Ramos (cell line): ENCODE measurements around the gene CADM1.

ENCODE experiments used
- in situ Hi-C: fragments of 300-500 bp; cut with MboI; formaldehyde crosslinking; loops from one replicate; pipeline ENCODE4 v1.14.3; 2022; ENCODE audit warnings: low sequenced_read_pairs; ENCODE audit not compliant: unreplicated experiment

CADM1 gene

GRCh38 chr11:115518983-115519628, 14.9 kb upstream of the CADM1 start:
- in situ Hi-C loops: no loop called here

- in situ Hi-C loops: no loop called here
Observed at GRCh38 chr11:115515647-115516395, 11.6 kb upstream of the CADM1 start.

DNA sequence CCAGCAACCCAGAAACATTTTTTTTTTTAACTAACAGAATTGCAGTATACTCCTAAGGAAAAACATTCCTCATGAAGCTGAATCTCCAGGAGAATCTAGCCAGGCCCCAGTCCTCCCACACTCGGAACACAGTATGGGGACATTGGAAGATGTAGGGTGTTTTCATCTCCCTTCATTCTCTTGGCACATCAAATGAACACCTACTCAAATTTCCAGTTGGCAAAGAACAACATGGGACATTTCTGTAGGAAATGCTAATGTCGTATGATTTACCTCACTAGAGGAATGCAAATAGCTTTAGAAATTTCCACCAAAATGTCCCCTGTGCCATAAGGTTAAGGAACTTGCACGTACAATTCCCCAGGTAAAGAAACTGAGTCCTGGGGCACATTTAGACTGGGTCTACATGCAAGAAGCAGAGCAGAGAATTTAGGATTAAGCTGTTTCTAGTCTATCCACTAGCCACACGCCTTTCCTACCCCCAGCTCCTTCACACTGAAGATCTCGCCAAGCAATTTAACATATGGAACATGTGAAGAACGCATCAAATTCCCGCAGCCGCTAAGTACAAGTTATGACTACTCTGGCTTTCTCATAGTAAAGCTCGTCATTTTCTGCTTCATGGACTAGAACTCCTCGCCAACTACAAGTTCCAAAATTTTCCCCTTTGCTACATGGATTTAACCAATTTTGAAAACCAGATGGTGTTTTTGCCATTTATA, 2.9 kb upstream of the CADM1 start:
- in situ Hi-C loops: no loop called here

GRCh38 chr11:115505175-115505574, 960 bp upstream of the CADM1 start:
- in situ Hi-C loops: no loop called here

DNA sequence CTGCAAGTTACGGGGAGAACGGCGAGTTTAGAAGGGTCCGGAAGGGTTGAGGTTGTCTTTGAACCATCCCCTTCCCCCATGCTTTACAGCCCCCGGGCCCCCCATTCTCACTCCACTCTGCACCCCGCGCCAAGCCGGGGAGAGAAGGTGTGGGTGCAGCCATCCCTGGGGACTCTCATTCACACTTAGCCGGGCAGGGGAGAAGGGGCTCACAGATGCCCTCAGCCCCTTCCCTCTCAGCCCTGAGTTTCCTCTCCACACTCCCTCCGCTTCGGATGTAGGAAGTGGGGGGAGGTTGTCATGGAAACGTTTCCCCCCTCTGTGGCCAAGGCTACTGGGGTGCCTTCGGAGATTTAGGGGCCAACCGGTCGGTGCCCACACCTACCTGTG, 334 bp downstream of the CADM1 start:
- in situ Hi-C loops: no loop called here

GRCh38 chr11:115503083-115503885, 931 bp downstream of the CADM1 start:
- in situ Hi-C loops: no loop called here

GRCh38 chr11:115502636-115503082, 1.6 kb downstream of the CADM1 start:
- in situ Hi-C loops: no loop called here

- in situ Hi-C loops: no loop called here
Observed at GRCh38 chr11:115501893-115502589, 2.2 kb downstream of the CADM1 start.

DNA sequence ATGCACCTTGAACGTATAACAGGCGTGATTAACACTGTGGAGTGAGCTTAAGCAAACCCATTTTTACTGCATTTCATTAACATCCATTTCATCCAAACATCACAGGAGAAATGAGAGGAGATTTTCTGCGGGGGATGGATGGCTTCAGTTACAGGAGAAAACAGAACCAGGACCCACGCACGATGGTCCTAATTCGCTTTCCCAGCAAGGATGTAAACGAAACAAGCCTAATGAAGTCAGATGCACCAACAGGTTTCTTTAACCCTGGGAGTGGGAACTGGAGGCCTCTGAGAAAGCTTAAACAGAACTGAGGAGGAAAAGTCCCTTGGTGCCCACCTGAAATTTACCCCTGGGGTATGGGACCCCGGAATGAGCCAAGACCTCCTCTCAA, 2.7 kb downstream of the CADM1 start:
- in situ Hi-C loops: no loop called here

GRCh38 chr11:115500547-115501501, 3.4 kb downstream of the CADM1 start:
- in situ Hi-C loops: no loop called here

- in situ Hi-C loops: loop anchor here (10.0 kb wide), 1 partner anchor 165 kb away; no protein-coding TSS in a partner anchor
Observed at GRCh38 chr11:115499891-115500290, 4.3 kb downstream of the CADM1 start.

DNA sequence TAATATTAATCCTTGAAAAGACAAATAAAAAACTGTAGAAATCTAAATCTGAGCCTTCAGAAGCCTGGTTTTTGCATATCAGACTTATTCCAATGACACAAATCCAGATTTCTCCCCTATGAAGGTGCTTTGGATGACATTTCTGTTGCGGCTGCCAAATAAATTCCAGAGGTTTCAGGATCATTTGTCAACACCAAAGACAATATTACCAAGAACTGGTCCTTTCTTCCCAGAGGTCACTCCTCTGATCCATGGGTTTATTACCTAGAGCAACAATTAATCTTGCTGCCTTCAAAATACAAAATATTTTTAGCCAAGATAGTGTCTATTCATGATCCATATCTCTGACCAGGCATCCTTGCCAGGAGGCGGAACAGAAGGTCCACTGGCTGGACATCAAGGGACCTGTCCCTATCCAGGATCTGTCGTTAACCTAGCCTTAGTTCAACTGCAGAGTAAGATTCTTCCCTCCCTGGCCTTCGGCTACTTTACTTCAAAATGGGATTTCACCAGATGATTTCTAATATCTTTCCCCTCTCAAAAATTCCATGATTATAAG, 4.9 kb downstream of the CADM1 start:
- in situ Hi-C loops: loop anchor here (10.0 kb wide), 1 partner anchor 165 kb away; no protein-coding TSS in a partner anchor

GRCh38 chr11:115498354-115498753, 5.9 kb downstream of the CADM1 start:
- in situ Hi-C loops: loop anchor here (10.0 kb wide), 1 partner anchor 164 kb away; no protein-coding TSS in a partner anchor

GRCh38 chr11:115497303-115497702, 6.9 kb downstream of the CADM1 start:
- in situ Hi-C loops: loop anchor here (10.0 kb wide), 1 partner anchor 163 kb away; no protein-coding TSS in a partner anchor

- in situ Hi-C loops: loop anchor here (10.0 kb wide), 1 partner anchor 162 kb away; no protein-coding TSS in a partner anchor
Observed at GRCh38 chr11:115496892-115497291, 7.3 kb downstream of the CADM1 start.

GRCh38 chr11:115493905-115494304, 10.3 kb downstream of the CADM1 start:
- in situ Hi-C loops: loop anchor here (10.0 kb wide), 1 partner anchor 159 kb away; no protein-coding TSS in a partner anchor

DNA sequence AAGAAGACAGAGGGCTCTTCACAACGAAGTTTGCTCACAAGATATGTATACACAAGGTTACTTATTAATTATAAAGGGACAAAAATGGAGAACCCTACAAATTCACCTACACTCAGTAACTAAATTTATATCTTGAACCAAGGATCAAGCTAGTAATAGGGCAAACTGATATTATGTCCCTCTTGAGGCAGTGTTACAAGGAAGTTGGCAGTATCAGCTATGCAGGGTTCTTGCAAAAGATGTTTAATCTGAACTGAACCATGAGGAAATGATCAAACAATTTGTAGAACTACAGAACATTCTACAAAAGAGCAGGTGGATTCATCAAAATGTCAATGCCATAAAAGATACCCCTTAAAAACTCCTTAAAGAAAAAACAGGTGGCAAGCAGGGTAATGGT, 10.7 kb downstream of the CADM1 start:
- in situ Hi-C loops: loop anchor here (10.0 kb wide), 1 partner anchor 159 kb away; no protein-coding TSS in a partner anchor

DNA sequence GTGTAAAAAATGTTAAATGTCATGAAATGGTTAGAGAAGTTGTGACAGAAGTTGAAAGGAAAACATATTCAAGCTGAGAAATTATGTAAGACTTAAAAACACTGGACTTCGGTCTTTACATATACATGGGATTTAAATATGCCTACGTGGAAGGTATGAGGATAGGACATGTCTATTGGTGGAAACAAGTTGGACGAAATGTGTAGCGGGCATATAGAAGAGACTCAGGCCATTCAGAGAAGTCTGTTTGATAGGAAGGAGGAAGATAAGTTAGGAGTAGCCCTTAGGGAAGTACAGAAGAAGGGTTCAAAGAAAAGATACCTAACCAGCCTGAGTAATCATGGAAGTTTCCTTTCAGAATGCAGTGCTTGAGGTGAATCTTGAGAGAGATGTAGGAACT, 14.7 kb downstream of the CADM1 start:
- in situ Hi-C loops: no loop called here
